T47D (cell line): Measurements from ENCODE around the gene SYTL2.

Experiments used
- DNase-seq, 2 experiments: peaks; one replicate each; pipeline versions ENCODE4 v3.0.0 to v3.0.0-alpha.2; 2011 to 2012; ENCODE audit warnings: low read depth in 1 of 2, low spot score in 1 of 2
- JUND ChIP-seq: IDR thresholded peaks from 2 replicates; pipeline ENCODE4 v1.6.1; 2012; ENCODE audit warnings: low read depth
- in situ Hi-C: cut with HindIII; loops from 2 replicates; pipeline ENCODE4 v1.10.0; 2016; ENCODE audit warnings: low sequenced_read_pairs, low pct_unique_long_range_greater_than_20kb

SYTL2 gene

DNA sequence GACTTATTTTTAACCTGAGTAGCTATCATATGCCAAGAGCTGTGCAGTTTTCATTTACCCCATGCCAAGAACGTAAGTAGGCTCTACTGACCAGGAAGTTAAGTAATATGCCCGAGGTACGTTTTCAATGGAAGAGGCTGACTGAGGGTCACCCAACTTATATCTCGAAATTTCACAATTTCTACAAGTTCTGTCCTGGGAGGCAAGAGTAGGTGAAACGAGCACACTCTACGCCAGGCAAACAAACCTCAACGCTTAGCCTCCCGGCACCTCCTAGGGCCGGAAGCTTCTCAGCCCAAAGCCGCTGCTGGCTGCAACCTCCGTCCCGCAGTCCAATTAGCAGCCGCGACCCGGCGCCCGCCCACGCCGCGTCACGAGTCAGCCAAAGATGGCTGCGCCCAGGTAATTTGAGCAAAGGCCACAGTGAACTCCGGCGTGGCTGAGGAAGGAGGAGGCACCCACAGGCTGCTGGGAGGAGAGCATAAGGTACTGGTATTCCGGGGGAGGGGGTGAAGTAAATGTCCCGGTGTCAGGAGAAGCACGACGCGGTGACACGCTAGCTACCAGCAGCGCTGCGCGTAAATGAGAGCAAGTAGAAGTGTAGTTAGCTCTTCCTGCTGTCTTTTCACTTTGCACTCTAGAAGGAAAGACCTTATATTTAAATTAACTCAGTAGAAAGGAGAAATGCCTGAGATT is 163.2 kb downstream of the SYTL2 start, which contains the start of gene TMEM126A:
Gene TMEM126A, plus strand, starts transcription at position 364 of the 696 bp plus-strand sequence. CDS start 2,289 bp downstream, outside the sequence.
- no peak for TF ChIP-seq JUND
- in situ Hi-C loops: no loop called here
- peak; percentile 80 to 96 for DNase-seq

DNA sequence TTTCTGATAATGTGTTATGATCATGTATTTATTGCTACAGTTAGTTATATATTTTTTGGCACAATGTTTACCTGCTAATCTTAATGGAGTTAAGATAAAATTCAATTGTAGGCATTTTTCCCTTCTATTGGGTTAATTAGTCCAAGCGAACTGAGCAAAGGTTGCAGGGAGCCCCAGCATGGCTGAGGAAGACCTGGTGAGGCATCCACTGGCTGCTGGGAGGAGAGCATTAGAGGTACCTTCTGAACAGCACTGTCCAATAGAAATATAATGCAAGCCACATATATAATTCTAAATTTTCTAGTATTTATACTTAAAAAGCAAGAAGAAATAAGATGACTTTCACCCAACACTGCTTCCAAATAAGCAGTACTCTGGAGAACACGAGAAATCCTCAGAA is 163.9 kb downstream of the SYTL2 start:
- TF ChIP-seq JUND: no peak
- no peak for DNase-seq
- in situ Hi-C loops: no loop called here
